GM19035 (cell line): Measurements from ENCODE around the gene MZT2B.
"Not testable (repeated sequence)": the region's sequence is repeated elsewhere in the genome, so short reads cannot be mapped to it uniquely, and the experiment has no call there.

Source experiments
- ATAC-seq: cut with Tn5 transposase; IDR thresholded peaks from one replicate; pipeline ENCODE4 v1.9.1; 2021; ENCODE audit not compliant: unreplicated experiment

The MZT2B gene

GRCh38 chr2:130181880-130182682 lies at the start of gene MZT2B:
TSS of gene MZT2B (plus strand) at chr2:130182262. CDS start at chr2:130182283, 21 bp downstream.
- ATAC-seq = peak; percentile 83

- ATAC-seq = no peak
Measured at GRCh38 chr2:130135692-130136541, 46.1 kb upstream of the MZT2B start.

GRCh38 chr2:130136546-130136945 lies 45.5 kb upstream of the MZT2B start:
- ATAC-seq = not testable (repeated sequence)

GRCh38 chr2:130137118-130137517 lies 44.9 kb upstream of the MZT2B start:
- not testable (repeated sequence) for ATAC-seq

- ATAC-seq = not testable (repeated sequence)
Measured at GRCh38 chr2:130138326-130138725, 43.7 kb upstream of the MZT2B start.

GRCh38 chr2:130138841-130139251 lies 43.2 kb upstream of the MZT2B start:
- ATAC-seq = not testable (repeated sequence)

- ATAC-seq = not testable (repeated sequence)
Measured at GRCh38 chr2:130139331-130140280, 42.5 kb upstream of the MZT2B start.

GRCh38 chr2:130140516-130140915 lies 41.5 kb upstream of the MZT2B start:
- not testable (repeated sequence) for ATAC-seq

- ATAC-seq = not testable (repeated sequence)
Measured at GRCh38 chr2:130141002-130141401, 41.1 kb upstream of the MZT2B start.

GRCh38 chr2:130141645-130142370 lies 40.3 kb upstream of the MZT2B start:
- not testable (repeated sequence) for ATAC-seq

GRCh38 chr2:130142396-130143265 lies 39.4 kb upstream of the MZT2B start:
- not testable (repeated sequence) for ATAC-seq

- ATAC-seq = not testable (repeated sequence)
Measured at GRCh38 chr2:130143266-130144039, 38.6 kb upstream of the MZT2B start.

GRCh38 chr2:130145006-130145414 lies 37.1 kb upstream of the MZT2B start, which contains the start of gene CCDC74B:
TSS of gene CCDC74B (minus strand) at chr2:130145112. CDS start at chr2:130144996, 116 bp downstream.
- ATAC-seq = peak; percentile 94

- not testable (repeated sequence) for ATAC-seq
Measured at GRCh38 chr2:130148515-130148914, 33.5 kb upstream of the MZT2B start.

GRCh38 chr2:130150181-130151144 lies 31.6 kb upstream of the MZT2B start:
- ATAC-seq = no peak

GRCh38 chr2:130151145-130151512 lies 30.9 kb upstream of the MZT2B start:
- not testable (repeated sequence) for ATAC-seq
